Subcutaneous adipose tissue (tissue), 4 donors: ENCODE measurements around the gene CNPY1. TPM values are rescaled to one million over a fixed set of nuclear protein-coding genes. Genes with fewer than 3 reads are reported as not detected.

Experiments
- total RNA-seq, 4 donors: library from RNA; depleted of rRNA; stranded (reverse); fragments of >200 nt; gene quantifications; one replicate each; pipeline ENCODE4 v1.1.0, GENCODE V29; 2016
- TF ChIP-seq, protein P1 (sequence below): fragments of 450-650 bp; IDR thresholded peaks from one replicate; pipeline ENCODE4 v1.5.1; 2016; ENCODE audit warnings: low read depth, mild to moderate bottlenecking, control low read depth, antibody characterized with exemption, moderate library complexity

Gene CNPY1
- total RNA-seq, 4 donors from 2014 or later, result not detected

DNA sequence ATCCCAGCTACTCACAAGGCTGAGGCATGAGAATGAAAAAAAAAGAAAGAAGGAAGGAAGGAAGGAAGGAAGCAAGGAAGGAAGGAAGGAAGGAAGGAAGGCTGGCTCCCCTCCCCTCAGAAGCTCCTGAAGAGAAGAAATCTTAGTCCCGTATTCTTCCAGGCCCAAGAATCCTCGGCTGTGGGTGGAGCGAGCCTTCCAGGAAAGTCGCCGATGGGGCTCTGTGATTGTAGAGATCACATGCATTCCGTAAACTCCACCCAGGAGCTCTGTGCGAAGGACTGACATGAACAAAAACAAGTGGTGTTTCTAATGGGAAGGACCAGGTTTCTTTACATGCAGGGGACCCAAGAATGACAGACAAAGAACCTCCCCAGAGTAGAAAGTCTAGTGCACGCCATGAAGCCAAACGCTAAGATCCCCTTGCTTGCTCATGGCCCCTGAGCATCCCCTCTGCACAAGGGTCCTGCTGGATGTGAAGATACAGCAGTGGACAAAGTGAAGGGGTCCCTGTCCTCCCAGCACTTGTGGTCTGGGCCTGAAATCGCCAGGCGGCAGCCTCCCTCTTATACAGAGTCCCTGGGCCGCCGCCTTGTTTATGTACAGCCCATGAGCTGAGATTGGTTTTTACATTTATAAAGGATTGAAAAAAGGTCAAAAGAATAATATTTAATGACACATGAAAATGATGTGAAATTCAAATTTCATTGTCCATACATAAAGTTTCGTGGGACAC is 25.2 kb downstream of the CNPY1 start:
- TF ChIP-seq, protein P1, sequence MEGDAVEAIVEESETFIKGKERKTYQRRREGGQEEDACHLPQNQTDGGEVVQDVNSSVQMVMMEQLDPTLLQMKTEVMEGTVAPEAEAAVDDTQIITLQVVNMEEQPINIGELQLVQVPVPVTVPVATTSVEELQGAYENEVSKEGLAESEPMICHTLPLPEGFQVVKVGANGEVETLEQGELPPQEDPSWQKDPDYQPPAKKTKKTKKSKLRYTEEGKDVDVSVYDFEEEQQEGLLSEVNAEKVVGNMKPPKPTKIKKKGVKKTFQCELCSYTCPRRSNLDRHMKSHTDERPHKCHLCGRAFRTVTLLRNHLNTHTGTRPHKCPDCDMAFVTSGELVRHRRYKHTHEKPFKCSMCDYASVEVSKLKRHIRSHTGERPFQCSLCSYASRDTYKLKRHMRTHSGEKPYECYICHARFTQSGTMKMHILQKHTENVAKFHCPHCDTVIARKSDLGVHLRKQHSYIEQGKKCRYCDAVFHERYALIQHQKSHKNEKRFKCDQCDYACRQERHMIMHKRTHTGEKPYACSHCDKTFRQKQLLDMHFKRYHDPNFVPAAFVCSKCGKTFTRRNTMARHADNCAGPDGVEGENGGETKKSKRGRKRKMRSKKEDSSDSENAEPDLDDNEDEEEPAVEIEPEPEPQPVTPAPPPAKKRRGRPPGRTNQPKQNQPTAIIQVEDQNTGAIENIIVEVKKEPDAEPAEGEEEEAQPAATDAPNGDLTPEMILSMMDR, result no peak

DNA sequence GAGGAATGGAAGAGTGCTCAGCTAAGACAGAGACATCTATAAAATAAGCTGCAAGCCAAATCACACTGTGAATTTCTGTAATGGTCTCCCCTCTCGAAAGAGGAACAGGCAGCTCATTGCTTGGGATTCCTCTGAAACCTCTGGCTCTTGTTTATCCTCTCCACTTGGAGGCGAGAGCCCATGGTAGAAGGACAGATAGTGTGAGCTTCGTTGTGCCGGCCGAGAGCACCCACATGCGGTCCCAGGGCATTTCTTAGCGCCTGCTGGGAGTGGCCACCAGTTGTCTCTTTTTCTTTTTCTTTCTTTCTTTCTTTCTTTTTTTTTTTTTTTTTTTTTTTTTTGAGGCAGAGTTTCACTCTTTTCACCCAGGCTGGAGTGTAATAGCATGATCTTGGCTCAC is 26.2 kb downstream of the CNPY1 start:
- TF ChIP-seq, protein P1, result no peak

DNA sequence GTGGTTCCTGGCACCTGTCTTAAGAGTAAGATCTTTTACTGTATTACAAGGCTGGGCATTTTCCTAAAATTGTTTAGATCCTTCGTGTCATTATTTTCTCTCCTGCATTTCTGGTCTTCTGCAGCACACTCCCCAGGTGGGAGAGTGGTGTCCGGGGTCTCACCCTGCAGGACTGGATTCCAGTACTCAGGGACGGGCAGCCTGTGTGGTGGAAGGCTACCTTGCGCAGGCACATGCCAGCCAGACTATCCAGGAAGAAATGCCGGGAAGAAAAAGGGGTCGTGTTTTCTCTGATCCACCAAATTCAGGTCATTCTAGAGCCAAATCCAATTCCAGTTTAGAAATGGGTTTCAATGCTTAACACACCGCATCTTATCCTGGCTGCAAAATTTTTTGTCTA is 27.7 kb downstream of the CNPY1 start:
- TF ChIP-seq, protein P1, result no peak

DNA sequence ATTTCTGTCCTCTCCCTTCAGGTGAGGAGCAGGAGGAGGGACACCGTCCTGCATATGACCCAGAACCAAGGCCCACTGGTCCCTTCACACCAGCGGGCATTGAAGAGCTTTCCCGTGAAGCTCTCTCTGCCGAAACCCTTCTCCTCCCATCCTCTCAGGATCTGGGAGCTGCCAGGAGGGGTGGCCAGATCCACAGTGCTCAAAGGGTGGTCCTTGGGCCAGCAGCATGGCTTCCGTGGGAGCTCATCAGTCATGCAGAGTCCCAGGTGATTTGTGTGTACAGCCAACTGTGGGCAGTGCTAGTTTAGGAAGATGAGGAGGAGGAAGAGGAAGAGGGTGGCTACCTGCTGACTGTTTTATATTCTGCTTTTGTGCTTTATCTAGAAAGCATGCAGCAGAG is 28.4 kb downstream of the CNPY1 start:
- TF ChIP-seq, protein P1, result no peak

DNA sequence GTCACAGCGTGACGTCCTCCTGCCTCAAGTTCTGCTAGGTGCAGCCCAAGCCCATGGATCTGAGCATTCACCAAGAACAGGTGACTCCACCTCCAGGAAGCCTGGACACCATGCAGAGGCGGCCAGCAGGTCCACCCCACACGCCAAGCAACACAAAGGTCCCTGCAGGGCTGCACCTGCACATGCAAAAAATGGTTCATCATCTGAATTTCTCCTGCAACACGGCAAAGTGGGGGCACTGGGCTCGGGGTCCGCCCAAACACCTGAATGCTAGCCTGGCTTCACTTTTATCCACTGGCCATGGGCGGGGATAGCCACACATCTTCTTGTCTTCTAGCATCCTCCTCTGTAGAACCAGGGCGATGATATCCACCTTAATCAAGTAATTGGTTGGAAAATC is 28.9 kb downstream of the CNPY1 start:
- TF ChIP-seq, protein P1, result no peak

DNA sequence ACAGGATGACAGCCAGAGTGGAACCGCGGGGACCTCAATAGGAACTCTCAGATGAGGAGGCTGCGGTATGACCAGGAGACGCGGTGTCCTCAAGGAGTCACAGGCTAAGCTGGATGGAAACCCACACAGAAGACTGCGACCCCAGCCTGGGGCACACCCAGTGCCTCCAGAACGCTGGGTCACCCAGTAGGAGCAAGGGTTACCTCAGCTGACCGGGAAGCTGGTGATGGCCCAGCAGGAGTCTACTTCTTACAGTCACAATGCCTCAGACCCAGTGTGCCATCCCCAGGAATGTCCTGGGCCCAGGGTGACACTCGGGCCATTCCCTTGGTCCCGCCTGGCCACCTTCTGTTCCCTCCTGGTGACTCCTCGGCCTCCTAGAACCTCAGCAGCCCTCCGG is 29.9 kb downstream of the CNPY1 start:
- TF ChIP-seq, protein P1, result no peak

DNA sequence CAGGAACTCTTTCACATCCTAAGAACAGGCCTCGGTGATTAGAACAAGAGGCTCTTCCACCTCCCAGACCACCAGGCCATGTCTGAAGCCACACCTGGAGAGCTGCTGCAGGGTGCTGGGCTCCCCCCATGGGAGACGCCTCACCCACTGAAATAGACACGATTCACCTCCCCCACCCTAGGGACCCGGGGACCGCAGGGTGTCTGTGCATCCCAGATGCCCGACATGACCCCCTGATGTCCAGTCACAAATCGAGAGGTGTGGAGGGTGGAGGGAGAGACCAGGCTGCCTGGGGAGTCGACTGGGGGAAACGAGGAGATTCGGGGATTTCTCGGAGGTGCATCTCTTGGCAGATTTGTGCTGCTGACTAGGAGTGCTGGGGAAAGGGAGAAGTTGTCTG is 31.0 kb downstream of the CNPY1 start:
- TF ChIP-seq, protein P1, result no peak
